ENCODE measurements around the gene EYA2. TPM values are rescaled to one million over a fixed set of nuclear protein-coding genes. Genes with fewer than 3 reads are reported as not detected.

Gene EYA2
- total and polyA plus RNA-seq, 2 of the 4 experiments (the other 2 are of a cell fraction): 2.3 to 5.4 TPM

- no peak overlapping the region for H2AK5ac ChIP-seq (ENCODE audit: low read depth, low read length)
- no peak overlapping the region for H3K14ac ChIP-seq (replicated peaks; ENCODE audit: low read depth, low read length)
- ChIA-PET CTCF (interaction anchor here (1.0 kb wide), 1 partner anchor 10 kb away, joined by 3 read pairs; no protein-coding TSS in a partner anchor), POLR2A (ENCODE audit: unreplicated experiment) (no interaction called here)
- H3K9me3 ChIP-seq (ENCODE audit: control insufficient read depth, insufficient read depth, low read length): peaks cover 13% of the 10 kb centered on the region
- in situ Hi-C loops (cut with MboI; ENCODE audit: low sequenced_read_pairs) (no loop called here), dilution Hi-C loops (cut with HindIII; ENCODE audit: low sequenced_read_pairs, unreplicated experiment) (no loop called here), intact Hi-C loops (cut with micrococcal nuclease) (no loop called here)
- H3K9ac ChIP-seq (ENCODE audit: low read depth, low read length): no peak overlapping the region
- H3K4me2 ChIP-seq (ENCODE audit: low read depth, low read length): no peak overlapping the region
- BruUV-seq (replicated peaks): no TSS peak
- no peak overlapping the region for H3K18ac ChIP-seq (ENCODE audit: low read depth, low read length)
- H4K91ac ChIP-seq (ENCODE audit: insufficient read depth, low read depth, low read length): no peak overlapping the region
- H3K4me1 ChIP-seq (ENCODE audit: control insufficient read depth, insufficient read depth, low read length): peaks cover 4% of the 10 kb centered on the region
- no peak overlapping the region for H3K4ac ChIP-seq (ENCODE audit: low read depth, low read length)
- DNase-seq: no peak
- no peak overlapping the region for H4K5ac ChIP-seq (ENCODE audit: low read depth, low read length)
- no peak overlapping the region for H3K27ac ChIP-seq (ENCODE audit: insufficient read depth, low read length)
- H3K27me3 ChIP-seq (ENCODE audit: control insufficient read depth, insufficient read depth, low read length): no peaks in the 10 kb centered on the region
- no peak overlapping the region for H3K23ac ChIP-seq (ENCODE audit: low read depth, low read length)
- H4K20me1 ChIP-seq (ENCODE audit: insufficient read depth, low read length): no peaks in the 10 kb centered on the region
- H3K79me1 ChIP-seq (ENCODE audit: low read depth in 1 of 2, low read length in 2 of 2): no peaks in the 10 kb centered on the region
- no peak for ATAC-seq (ENCODE audit: low read depth)
- H2BK15ac ChIP-seq (ENCODE audit: low read depth, low read length): no peak overlapping the region
- H2AK9ac ChIP-seq (replicated peaks; ENCODE audit: low read depth, low read length, poor library complexity): no peak overlapping the region
- H2BK5ac ChIP-seq (ENCODE audit: low read depth, low read length, poor library complexity, severe bottlenecking): no peak overlapping the region
- no peak overlapping the region for H2BK120ac ChIP-seq (ENCODE audit: low read depth, low read length)
- TF ChIP-seq MXI1 (IDR thresholded peaks at IDR 0.05; ENCODE audit: borderline replicate concordance, low read depth, low read length): no peak
- TF ChIP-seq RCOR1 (IDR thresholded peaks at IDR 0.05; ENCODE audit: insufficient replicate concordance, low read length): no peak
- no peak for TF ChIP-seq MAFK (IDR thresholded peaks at IDR 0.05; ENCODE audit: low read depth, low read length)
- TF ChIP-seq, protein P1, sequence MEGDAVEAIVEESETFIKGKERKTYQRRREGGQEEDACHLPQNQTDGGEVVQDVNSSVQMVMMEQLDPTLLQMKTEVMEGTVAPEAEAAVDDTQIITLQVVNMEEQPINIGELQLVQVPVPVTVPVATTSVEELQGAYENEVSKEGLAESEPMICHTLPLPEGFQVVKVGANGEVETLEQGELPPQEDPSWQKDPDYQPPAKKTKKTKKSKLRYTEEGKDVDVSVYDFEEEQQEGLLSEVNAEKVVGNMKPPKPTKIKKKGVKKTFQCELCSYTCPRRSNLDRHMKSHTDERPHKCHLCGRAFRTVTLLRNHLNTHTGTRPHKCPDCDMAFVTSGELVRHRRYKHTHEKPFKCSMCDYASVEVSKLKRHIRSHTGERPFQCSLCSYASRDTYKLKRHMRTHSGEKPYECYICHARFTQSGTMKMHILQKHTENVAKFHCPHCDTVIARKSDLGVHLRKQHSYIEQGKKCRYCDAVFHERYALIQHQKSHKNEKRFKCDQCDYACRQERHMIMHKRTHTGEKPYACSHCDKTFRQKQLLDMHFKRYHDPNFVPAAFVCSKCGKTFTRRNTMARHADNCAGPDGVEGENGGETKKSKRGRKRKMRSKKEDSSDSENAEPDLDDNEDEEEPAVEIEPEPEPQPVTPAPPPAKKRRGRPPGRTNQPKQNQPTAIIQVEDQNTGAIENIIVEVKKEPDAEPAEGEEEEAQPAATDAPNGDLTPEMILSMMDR (conservative IDR thresholded peaks at IDR 0.05; ENCODE audit: low read depth, low read length): no peak
- H3K9me1 ChIP-seq (ENCODE audit: insufficient read depth, low read length): no peaks in the 10 kb centered on the region
- no peak overlapping the region for H3K56ac ChIP-seq (ENCODE audit: extremely low read depth, insufficient read depth, low read length)
- H2BK20ac ChIP-seq (ENCODE audit: low read depth, low read length): no peak overlapping the region
- no peak overlapping the region for H4K8ac ChIP-seq (ENCODE audit: low read depth in 2 of 2, low read length in 2 of 2)
- 0 out of 2 replicates have a peak, but pooled peaks cover 2% of the 10 kb centered on the region for H3K36me3 ChIP-seq (ENCODE audit: control insufficient read depth, insufficient read depth, low read length)
- no CpG with 5 or more reads among the region's 7 CpGs for WGBS, 2 experiments (ENCODE audit: extremely low coverage in 2 of 2, insufficient read length in 1 of 2)
- no peak overlapping the region for H2AFZ ChIP-seq (replicated peaks; ENCODE audit: low read length, poor library complexity)
- H3K4me3 ChIP-seq (ENCODE audit: insufficient read depth, low read depth, low read length): no peak overlapping the region
Observed at GRCh38 chr20:47106786-47107185, 212.1 kb downstream of the EYA2 start.

Data from IMR-90 (cell line).